ENCODE data around the gene LRRFIP2.

- no peak for TF ChIP-seq EZH2 (IDR thresholded peaks at IDR 0.05; ENCODE audit: low read depth, low read length, severe bottlenecking)
- TF ChIP-seq PHF8 (conservative IDR thresholded peaks at IDR 0.05; ENCODE audit: low read depth, low read length): no peak
- TF ChIP-seq CTCF (IDR thresholded peaks at IDR 0.05; ENCODE audit: control extremely low read depth in 1 of 3, insufficient read depth in 1 of 3, low read depth in 1 of 3, low read length in 3 of 3): no peak
- TF ChIP-seq MAFK (IDR thresholded peaks at IDR 0.05; ENCODE audit: low read depth, low read length): no peak
- TF ChIP-seq RAD21 (IDR thresholded peaks at IDR 0.05 in 1 of 2, conservative IDR thresholded peaks at IDR 0.05 in 1 of 2; ENCODE audit: low read depth in 2 of 2, low read length in 2 of 2): no peak
- TF ChIP-seq BACH1 (IDR thresholded peaks at IDR 0.05; ENCODE audit: low read length): no peak
- no peak for TF ChIP-seq MAX (IDR thresholded peaks at IDR 0.05)
- TF ChIP-seq YY1 (IDR thresholded peaks at IDR 0.05; ENCODE audit: low read depth, low read length): no peak
- TF ChIP-seq CBX8 (IDR thresholded peaks at IDR 0.05; ENCODE audit: borderline replicate concordance, low read depth, low read length): no peak
- TF ChIP-seq POLR2A (IDR thresholded peaks at IDR 0.05; ENCODE audit: control extremely low read depth in 1 of 2, low read depth in 2 of 2, low read length in 2 of 2): no peak
Measured at GRCh38 chr3:37182816-37183215, 8.4 kb upstream of the LRRFIP2 start.
